PFSK-1 (cell line): ENCODE data around the gene MBNL2.

Source experiments
- POLR2AphosphoS5 ChIP-seq: IDR thresholded peaks from 2 replicates; pipeline ENCODE4 v1.6.1; 2012; ENCODE audit warnings: low read depth, mild to moderate bottlenecking, control low read depth, low read length, moderate library complexity
- SIN3A ChIP-seq: IDR thresholded peaks from 2 replicates; pipeline ENCODE4 v1.6.1; 2012; ENCODE audit warnings: mild to moderate bottlenecking, low read length, moderate library complexity, borderline replicate concordance; ENCODE audit not compliant: insufficient read depth
- TAF1 ChIP-seq: IDR thresholded peaks from 2 replicates; pipeline ENCODE4 v1.6.1; 2012; ENCODE audit warnings: low read length, control low read depth, borderline replicate concordance; ENCODE audit not compliant: insufficient read depth
- TF ChIP-seq, protein P1 (sequence below), 2 experiments: IDR thresholded peaks; 2 replicates each; pipeline versions ENCODE4 v1.6.1 to v1.8.0; 2011 to 2012; ENCODE audit warnings: low read depth in 2 of 2, low read length in 2 of 2, control low read depth in 1 of 2, inconsistent platforms in 1 of 2, mild to moderate bottlenecking in 1 of 2, moderate library complexity in 1 of 2; ENCODE audit not compliant: insufficient read depth in 1 of 2

DNA sequence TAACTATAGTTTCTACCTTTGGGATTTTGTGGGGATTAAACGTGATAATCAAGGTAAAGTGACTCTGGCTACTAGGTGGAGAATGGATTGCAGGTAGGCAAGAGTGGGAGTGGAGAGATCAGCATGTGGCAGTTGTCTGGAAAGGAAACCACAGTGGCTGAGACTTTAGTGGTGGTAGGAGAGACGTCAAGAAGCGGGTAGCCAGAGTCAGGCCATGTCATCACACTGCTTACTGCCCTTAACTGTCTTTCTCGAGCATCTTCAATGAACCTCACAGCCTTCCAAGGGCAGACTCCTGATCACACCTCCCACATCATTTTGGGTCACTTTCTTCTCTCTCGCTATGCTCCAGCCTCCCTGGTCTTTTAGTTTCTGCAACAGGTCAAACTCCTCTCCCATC, 28.6 kb upstream of the MBNL2 start:
- TF ChIP-seq POLR2AphosphoS5 (no peak), TAF1 (no peak), SIN3A (no peak)
- TF ChIP-seq, protein P1, sequence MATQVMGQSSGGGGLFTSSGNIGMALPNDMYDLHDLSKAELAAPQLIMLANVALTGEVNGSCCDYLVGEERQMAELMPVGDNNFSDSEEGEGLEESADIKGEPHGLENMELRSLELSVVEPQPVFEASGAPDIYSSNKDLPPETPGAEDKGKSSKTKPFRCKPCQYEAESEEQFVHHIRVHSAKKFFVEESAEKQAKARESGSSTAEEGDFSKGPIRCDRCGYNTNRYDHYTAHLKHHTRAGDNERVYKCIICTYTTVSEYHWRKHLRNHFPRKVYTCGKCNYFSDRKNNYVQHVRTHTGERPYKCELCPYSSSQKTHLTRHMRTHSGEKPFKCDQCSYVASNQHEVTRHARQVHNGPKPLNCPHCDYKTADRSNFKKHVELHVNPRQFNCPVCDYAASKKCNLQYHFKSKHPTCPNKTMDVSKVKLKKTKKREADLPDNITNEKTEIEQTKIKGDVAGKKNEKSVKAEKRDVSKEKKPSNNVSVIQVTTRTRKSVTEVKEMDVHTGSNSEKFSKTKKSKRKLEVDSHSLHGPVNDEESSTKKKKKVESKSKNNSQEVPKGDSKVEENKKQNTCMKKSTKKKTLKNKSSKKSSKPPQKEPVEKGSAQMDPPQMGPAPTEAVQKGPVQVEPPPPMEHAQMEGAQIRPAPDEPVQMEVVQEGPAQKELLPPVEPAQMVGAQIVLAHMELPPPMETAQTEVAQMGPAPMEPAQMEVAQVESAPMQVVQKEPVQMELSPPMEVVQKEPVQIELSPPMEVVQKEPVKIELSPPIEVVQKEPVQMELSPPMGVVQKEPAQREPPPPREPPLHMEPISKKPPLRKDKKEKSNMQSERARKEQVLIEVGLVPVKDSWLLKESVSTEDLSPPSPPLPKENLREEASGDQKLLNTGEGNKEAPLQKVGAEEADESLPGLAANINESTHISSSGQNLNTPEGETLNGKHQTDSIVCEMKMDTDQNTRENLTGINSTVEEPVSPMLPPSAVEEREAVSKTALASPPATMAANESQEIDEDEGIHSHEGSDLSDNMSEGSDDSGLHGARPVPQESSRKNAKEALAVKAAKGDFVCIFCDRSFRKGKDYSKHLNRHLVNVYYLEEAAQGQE (IDR thresholded peaks at IDR 0.05; ENCODE audit: insufficient read depth in 1 of 2, low read depth in 2 of 2, low read length in 2 of 2), result no peak
